HG02852 (cell line): ENCODE measurements around the gene KRT8.

Source experiments
- ATAC-seq: cut with Tn5 transposase; IDR thresholded peaks from one replicate; pipeline ENCODE4 v1.9.1; 2021; ENCODE audit warnings: mild to moderate bottlenecking, moderate library complexity; ENCODE audit not compliant: unreplicated experiment

KRT8 gene

DNA sequence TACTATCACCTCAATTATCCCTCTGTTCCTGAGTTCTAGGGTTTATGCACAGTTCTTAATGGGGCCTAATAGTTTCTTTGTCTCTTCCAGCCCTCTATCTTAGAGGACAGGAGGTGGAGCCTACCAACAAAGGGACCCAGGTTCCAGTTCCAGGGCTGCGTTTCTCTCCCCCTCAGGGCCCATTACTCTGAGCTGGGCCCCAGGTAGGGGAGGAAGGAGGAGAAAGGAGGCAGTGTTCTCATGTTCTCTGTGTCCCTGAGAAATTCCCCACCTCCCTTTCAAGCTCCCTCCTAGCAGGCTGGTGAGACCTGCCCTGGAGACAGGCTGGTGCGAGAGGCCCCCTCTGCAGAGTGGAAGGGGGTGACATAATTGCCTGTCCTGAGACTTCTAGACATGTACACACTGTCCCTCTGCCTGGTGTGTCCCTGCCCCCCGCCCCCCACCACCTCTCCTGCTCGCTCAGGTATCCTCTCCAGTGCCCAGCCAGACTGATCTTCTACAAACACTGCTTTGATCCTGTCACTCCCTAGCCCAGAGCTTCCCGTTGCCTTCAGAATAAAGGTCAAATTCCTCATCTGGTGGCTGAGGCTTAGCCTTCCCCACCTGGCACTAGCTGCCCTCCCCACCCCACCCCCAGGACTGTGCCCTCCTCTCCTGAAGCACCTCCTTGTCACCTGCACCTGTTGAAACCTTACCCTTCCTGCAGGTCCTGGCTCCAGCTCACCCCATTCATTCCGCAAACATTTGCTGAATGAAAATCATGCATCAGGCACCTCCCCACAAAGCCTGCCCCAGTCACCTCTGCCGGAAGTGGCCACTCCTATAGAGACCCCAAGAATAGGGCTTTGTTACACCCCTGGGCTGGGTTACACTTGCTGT is 21.1 kb upstream of the KRT8 start:
- no peak for ATAC-seq

- ATAC-seq, result no peak
Measured at GRCh38 chr12:52924764-52925716, 20.2 kb upstream of the KRT8 start.

- no peak for ATAC-seq
Measured at GRCh38 chr12:52921488-52922165, 16.8 kb upstream of the KRT8 start.

GRCh38 chr12:52920937-52921336 is 16.1 kb upstream of the KRT8 start:
- ATAC-seq, result no peak

DNA sequence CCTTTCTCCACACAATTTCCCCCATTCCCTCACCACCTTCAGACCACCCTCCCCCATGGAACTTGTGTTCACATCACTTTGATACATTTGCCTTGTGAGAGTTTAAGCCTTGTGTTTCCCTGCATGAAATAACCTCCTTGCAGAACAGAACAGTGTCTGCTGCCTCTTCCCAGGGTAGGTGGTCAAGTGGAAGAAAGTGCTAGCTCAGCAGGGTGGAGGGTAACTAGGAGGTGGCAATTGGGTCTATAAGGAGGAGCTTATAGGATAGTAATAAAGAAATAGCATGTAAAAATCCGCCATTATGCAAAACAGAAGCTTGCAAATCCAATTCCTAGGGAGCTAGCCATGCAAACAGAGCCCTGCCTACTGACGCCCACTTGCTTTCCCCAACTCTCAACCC is 13.9 kb upstream of the KRT8 start:
- no peak for ATAC-seq

DNA sequence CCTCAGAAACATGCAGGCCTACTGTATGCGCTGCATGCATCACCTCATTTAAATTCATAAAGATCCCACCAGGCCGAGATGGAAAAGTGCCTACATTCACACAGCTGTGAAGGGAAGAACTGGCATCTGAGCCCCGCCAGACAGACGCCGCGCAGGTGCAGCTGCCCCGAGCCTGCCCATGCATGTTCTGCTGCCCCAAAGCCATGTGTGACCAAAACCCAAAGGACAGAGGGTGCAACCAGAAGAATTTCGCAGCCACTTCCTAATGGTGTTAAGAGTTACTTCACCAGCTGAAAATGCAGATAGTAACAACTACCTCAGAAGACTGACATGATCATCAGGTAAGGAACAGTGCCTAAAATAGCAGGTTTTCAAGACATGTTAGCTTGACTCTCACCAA is 13.5 kb upstream of the KRT8 start:
- ATAC-seq, result no peak

- ATAC-seq, result no peak
Measured at GRCh38 chr12:52917800-52918199, 12.9 kb upstream of the KRT8 start.

DNA sequence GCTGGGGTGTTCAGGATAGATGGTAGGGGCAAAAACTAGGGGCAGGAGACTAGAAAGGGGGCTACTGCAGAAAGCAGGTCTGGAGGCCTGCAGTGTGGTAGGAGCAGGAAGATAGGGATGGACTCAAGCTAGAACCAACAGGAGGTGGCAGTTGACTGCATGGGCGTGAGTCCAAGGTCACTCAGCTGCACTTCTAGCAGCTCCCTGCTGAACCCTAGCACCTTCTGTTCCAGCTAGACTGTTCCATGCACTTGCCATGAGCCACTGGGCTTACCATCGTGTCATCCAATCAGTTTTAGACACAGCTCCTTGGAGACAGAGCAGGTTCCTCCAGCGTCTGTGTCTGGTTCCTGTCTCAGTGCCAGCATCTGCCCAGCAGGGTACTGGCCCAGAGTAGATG is 11.3 kb upstream of the KRT8 start:
- no peak for ATAC-seq

DNA sequence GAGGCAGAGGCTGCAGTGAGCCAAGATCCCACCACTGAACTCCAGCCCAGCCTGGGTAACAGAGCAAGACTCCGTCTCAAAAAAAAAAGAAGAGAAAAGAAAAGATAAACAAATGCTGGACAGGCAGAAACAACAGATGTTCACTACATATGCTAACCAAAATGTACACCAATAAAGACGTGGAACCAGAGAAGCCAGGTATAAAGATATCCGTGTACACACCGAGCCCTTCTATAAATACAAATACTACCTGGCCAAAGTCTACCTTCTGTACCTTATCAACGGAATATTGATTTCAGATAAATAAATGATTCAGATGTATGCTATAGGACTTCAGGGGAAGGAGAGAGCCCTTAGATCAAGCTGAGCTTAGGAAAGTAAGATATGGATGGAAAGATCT is 10.8 kb upstream of the KRT8 start:
- ATAC-seq, result no peak

DNA sequence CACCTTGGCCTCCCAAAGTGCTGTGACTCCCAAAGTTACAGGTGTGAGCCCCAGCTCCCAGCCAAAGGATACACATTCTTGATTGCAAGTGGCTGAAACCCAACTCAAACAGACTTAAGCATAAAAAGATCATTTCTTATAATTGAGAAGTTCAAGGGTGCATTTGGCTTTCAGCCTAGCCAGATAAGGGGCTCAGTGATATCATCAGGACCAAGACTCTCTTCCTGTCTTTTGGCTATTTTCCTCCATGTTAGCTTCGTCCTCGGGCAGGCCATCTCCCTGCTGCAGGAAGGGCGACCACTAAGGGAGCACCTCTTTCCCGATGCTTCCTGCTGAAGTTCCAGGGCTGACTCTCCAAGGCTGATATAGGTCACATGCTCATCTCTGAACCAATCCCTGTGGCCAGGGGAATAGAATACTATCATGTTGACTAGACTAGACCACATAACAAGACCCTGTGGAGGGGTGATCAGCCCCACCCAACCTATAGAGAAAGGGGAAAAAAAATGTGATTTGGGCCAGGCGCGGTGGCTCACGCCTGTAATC is 9.8 kb upstream of the KRT8 start:
- no peak for ATAC-seq

DNA sequence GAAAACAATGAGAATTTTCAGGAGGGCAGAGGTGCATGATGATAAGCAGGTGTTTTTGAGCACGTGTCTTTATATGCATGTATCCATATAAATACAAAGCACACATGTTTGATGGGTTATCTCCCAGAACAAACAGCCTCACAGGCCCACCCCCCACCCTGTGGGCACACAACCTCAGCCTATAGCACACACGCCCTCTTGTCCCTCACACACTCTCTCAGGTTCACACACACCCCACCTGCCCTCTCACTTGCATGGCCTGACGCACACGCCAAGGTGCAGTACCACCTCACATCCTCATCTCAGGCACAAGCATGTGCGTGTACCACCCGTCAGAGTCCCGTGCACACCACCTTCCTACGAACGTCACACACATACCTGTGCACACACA is 8.6 kb upstream of the KRT8 start:
- ATAC-seq, result no peak

- ATAC-seq, result no peak
Measured at GRCh38 chr12:52912711-52913430, 8.0 kb upstream of the KRT8 start.

DNA sequence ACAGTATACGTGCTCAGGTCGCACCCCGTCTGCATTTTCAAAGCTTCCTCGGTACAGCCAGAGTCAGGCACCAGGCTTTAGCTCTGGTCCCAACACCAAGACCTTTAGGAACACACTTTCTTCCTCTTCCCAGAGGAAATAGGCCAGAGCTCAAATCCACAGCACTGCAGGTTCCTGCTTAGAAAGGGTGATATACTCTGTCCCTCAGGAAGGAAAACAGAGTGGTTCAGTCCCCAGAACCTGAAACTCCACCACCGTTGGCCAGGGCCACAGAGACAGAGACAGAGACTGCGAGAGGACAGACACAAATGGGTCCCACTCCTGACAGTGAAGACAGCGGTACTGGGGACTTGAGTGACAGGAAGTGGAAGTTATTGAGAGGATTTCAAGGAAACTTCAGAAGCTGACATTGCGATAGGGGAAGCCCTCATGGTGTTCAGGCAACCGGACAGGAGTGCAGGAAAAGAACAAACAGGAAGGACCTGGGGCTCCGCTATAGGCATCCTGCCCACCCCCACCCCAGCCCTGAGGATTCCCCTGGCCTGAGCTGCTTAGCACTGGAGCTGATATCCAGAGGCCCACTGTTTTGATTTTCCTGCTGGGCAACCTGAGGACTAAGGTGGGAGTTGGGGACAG is 5.5 kb upstream of the KRT8 start:
- ATAC-seq, result no peak

GRCh38 chr12:52909796-52910195 is 4.9 kb upstream of the KRT8 start:
- ATAC-seq, result no peak

- ATAC-seq, result no peak
Measured at GRCh38 chr12:52909331-52909730, 4.5 kb upstream of the KRT8 start.

DNA sequence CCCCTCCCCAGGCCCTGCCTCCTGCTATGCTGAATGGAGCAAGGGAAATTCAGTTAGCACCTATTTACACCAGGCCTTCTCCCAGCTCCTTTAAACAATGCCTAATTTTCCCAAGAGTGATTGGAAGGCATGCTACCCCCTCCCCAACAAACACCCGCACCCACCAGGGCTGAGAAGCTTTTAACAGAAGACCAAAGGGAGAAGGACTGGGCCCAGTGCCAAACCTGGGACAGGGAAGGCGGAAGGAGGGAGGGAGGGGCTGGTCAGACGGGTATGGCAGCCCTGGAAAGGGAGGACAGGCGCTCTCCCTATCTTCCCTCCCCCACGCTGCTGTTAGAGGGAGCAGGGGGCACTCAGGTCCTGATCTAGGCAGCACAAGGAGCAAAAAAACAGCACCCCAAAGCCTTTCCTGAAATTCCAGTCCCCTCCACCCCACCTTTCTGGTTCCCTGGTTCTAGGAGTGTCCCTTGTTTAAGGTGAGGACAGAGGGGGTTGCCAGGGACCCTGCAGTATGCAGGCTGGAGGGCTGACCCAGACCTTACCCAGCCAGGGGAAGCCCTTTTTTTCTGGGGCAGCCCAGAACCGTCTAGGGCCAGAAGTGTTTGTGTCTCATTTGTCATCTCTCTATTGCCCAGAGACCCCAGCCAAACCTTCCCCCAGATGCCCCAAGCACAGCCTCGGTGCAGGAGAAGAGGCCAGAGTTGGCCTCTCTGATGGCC is 2.4 kb upstream of the KRT8 start:
- no peak for ATAC-seq

GRCh38 chr12:52906191-52906601 is 1.3 kb upstream of the KRT8 start:
- ATAC-seq, result no peak

DNA sequence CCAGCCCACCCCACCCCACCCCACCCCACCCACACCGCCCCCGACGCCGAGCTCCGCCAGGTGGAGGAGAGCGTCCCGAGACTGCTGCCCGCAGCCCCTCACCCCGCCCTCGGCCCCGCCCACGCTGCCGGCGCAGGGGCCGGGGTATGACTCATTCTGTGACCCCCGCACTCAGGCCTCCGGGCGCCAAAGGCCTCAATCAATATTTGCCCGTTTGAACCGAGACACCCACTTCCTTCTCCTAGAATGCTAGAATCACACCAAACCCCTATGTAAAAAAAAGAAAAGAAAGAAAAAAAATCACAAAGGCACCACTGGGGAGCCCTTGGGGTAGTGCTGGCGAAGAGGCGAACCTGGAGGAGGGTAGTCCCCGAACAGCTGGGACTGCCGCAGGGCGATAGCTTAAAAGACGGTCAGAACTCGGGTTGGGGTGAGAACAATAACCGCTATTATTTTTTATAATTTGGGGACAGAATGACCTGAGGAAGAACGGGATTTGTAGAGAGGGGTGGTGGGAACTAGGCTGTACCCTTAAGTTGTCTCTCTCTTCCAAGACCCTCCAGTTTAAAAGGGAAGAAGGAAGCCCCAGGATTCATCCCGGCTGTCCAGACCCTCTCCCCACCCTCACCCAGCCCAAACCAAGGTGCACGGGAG is 894 bp downstream of the KRT8 start:
- ATAC-seq, result no peak
